Measurements from ENCODE around the gene CTNNA2. TPM values are rescaled to one million over a fixed set of nuclear protein-coding genes. Genes with fewer than 3 reads are reported as not detected.

The CTNNA2 gene
- total RNA-seq, 1 experiment from 2014 or later = 0.10 TPM

DNA sequence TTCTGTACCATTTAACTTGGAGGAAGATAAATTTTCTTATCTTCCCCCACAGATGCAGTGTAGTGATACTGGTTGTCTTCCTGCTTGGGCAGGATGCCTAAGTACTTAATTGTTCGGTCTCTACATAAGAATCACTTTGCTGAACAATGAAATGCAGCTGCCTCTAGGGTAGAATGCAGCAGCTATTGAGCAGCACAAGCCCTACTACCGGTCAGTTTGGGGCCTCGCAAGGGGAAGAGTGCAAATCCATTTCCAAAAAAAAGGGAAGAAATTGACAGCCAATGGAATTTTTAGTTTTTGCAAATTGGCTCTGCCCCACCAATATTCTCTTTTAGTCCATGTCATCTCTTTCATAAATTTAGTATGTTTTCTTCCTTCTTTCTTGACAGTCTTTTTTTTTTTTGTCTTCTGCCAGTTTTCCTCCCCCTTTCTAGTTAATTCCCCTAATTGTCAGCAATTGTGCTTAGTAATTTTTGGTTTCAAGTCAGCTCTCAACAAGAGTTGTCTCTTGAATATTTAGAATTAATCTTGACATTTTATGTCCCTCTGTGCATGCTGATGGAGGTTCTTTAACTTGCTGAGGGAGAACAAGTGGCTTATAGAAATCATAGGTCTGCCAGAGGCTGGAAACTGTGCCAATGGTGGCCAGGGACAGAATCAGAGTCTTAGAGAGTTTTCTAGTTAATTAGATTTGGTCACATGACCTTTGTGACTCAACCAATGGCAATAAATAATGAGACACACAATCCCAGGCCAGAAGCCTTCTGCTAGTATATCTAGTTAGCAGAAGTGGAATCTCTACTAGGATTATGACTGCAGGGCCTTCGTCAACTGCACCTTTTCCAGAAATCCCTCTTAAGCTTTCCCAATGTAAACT, 270.0 kb downstream of the CTNNA2 start:
- no peak for DNase-seq (ENCODE audit: low spot score)

DNA sequence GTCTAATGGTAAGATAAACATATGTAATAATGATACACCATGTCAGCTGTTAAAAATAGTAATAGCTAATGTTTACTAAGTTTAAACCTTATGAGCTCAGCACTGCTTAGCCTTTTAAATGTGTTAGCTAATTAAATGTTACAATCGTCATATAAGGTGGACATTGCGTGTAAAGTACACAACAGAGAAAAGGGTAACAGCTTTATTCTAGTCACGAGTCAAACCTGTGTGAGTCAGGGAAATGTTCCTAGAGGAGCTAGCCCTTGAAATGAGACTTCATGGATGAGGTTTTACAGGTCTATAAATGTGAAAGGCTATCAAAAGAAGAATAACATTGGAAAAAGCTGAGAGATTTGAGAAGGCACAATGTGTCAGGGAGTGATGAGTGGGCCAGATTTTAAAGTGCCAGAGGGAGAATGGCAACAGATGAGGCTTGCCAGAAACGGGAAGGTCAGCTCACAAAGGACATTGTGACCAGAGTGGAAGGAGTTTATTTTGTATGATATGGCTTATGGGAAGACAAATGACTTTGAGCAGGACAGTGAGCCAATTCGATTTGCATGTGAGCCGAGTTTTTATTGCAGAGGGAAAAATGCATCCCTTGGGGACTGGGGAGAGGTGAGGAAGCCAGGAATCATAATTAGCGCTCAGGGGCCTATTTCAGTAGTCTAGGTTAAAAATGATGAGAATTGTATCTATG, 276.3 kb downstream of the CTNNA2 start:
- no peak for DNase-seq (ENCODE audit: low spot score)

DNA sequence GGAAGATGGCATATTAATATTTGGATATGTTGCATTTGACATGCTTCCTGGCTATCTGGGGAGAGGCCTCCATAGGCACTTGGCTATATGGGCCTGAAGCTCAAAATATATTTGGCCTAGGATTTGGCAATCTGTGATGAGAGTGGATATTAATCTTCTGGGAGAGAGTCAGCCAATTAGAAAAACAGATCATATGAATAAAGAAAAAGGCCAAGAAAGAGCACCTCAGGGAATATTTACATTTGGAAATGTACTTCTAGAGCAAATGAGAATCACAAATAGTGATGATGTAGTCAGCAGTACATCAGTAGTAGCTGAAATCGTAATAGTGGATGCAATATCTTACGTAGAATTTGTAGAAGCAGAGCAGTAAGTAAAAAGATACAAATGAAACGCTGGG, 277.0 kb downstream of the CTNNA2 start:
- no peak for DNase-seq (ENCODE audit: low spot score)

DNA sequence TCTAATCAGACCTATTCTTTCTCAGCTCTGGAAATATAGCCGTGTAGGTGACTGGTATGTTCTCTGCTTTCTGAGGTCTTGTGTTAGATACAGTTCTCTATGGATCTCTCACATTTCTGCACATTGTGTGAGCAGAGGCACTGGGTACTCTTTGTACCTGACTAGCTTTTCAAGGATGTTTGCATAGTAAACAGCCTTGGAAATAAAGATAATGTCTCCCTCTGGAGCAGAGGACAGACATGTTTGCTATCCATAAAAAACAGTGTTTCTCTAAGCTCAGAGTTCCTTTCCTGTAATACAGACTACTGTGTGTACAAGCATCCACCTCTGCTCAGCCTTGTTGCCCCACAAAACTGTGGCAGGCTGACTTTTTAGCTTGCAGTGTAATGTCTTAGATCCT, 279.2 kb downstream of the CTNNA2 start:
- DNase-seq (ENCODE audit: low spot score) = no peak

DNA sequence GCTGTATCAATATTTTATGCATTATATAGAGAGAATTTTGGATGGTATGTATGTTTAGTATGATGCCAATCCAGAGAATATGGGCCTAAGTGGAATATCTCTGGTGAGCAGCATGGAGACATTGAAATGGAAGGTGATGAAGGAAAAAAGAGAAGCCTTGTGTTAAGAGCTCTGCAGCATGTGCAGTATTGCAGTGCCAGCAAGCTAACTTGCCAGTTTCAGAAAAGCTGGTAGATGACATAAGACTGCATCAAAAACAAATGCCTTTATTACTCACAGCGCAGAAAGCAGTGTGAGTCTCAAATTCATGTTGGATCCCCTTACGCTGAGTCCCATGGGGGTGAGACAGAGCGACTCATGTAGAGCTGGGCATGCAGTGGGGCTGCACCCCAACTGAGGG, 280.2 kb downstream of the CTNNA2 start:
- no peak for DNase-seq (ENCODE audit: low spot score)

DNA sequence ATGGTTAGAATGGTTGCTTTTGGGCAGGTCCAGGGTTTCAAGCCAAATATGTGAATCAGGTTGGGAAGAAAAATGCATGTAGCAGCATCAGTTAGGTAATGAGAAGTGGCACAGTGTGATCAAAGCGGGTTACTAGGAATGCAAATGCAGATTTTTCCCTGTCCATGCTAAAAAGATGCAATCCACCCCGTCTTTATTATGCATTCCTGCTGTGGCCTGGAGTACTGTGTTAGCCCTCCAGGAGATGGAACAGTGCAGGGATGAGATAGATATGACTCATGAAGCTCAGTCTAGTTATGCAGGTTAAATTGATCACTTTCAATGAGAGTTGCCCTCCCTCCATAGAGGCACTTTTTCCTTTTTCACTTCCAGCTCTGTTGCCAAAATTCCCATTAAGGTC, 283.8 kb downstream of the CTNNA2 start:
- no peak for DNase-seq (ENCODE audit: low spot score)

DNA sequence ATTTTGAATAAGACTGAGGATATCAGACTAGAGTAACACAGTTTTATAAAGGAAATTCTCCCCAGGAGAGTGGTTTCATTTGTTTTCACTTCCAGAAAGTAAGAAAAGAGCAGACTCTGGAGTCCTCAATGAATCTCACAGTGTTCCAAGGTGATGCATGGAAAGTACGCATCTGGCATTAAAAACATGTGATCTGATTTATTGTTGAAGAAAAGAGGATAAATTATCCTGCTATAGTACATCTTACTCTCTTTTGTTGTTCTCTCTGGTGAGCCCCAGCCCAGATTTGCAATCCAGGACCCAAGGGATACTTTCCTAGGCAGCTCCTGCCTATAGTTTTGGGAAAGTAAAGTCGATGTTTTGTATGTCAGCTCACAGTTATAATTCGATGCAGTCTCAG, 285.9 kb downstream of the CTNNA2 start:
- no peak for DNase-seq (ENCODE audit: low spot score)

DNA sequence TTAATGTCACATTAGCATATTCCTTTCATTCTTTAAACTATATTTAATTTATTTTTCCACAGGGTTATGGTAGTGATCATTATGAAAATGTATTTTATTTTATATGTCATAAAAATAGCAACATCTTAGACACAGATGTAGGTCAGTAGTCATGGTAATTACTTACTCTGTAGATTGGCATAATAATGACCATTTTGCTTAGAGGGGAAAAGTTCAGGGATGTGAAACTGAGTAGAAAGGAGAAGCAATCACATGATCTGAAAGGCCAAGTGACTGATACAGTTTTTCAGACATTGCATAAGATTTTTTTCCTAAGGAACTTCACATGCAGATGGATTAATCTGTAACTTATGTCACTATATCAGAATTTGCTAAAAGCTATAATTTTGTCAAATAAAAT, 286.9 kb downstream of the CTNNA2 start:
- no peak for DNase-seq (ENCODE audit: low spot score)

DNA sequence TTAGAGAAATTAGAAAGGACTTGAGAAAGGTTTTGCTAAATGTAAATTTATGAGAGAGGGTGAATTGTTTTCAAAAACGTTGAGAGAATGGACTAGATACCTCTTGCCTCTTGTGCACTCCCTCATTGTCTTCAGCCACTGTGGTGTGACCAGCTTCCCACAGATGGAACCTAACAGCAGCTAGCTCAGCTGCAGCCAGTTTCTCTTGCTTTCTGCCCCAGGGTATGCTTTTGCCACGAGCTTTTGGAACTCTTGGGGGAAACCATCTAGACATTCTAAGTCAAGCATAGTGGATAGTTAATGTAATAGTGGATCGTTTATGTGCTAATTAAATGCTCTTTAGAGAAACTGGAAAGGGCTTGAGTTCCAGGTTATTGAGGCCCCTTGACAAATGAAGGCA, 288.2 kb downstream of the CTNNA2 start:
- no peak for DNase-seq (ENCODE audit: low spot score)

DNA sequence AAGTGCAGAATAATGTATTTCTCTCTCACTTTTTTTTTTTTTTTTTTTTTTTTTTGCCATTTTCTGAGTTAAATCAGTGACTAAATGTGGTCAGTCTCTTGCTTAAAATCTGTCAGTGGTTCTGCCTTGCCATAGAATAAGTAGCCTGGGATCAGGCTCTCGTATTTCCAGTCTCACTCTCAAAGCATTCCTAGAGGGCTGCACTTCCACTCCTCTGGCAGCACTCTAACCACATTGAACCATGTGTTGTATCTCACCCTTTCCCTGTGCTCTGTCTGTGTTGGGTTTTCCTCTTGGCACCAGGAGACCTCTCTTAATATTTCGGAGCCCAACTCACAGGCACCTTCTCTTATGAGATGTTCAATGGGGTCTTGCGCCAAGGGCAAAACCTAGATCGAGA, 304.4 kb downstream of the CTNNA2 start:
- DNase-seq (ENCODE audit: low spot score) = no peak

DNA sequence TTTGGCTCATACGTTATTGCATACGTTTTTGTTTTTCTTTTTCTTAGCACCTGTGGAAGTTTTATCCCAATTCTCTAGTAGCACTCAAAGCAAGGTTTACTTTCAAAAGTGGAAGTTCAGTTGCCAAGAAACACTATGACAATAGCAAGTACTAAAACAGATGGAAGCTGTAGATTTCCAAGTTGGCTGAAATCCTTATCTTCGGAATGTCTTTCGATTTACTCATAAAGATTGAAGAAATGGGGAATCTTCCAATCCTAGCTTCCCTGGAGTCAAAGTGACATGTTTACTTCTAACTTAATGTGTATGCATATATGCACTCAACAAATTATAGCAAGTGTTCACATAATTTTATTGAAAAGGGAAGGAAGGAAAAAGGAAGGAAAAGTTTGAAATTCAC, 307.4 kb downstream of the CTNNA2 start:
- no peak for DNase-seq (ENCODE audit: low spot score)

DNA sequence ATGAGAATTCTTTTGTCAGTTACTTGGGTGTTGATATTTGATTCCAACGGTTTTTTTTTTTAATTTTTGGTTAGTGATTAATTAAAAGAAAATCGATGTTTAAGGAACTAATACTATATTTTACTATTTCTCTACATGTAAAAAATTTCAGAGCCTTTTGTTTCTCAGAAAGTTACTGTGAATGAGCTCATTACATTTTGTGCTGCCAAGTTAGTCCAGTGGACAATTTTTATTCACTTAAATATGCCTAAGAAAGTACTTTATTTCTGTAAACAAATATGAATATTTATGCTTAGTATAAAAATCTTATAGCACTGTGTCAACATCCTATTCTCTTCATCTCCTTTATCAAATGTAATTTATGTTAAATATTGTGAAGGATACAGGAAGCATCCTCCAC, 309.3 kb downstream of the CTNNA2 start:
- DNase-seq (ENCODE audit: low spot score) = no peak

DNA sequence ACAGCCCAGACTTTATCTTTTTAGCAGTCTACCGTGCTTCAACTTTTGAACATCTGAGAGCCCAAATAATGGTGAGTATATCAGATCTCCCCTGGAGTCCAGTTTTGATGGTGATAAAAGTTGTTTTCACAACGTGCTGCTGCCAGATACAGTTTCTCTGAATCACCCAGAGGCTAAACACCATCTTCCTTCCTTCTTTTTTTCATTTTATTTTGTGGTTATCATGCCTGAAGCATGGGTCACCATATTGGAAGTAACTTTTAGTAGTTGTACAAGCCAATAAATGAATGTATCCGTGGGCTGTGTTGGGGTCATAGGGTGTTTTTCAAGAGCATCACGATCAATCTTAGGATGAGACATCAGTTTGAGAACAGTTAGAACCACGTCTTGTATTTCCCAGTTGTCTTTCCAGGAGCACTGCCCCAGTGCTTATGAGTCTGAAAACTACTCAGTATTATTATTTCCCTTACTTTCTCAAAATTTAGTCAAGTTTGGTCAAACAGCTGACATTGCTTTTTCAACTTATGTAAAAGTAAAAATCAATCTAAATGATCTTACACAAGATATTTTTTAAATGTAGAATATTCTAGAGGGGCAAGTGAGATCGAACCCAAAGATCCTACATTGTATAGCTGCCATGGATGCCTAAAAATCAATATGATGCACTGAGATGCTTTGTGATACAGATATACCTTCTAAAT, 311.4 kb downstream of the CTNNA2 start:
- no peak for DNase-seq (ENCODE audit: low spot score)

DNA sequence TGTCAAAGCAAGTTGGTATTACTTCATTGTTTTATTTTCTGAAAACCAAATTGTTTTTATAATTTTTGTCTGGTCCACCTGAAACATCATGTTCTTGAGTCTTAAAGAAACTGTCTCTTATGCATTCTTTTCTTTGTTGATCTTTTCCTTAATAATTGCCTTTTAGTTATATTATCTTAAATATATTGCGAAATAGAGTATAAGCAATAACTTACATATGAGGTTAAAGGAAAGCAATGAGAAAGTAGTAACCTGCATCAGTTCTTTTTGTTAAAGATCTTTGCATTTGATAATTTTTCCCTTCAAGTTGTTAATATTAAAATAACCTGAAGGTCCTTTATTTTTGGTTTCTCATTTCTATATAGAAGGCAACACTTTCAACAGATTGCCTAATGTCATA, 315.0 kb downstream of the CTNNA2 start:
- no peak for DNase-seq (ENCODE audit: low spot score)

DNA sequence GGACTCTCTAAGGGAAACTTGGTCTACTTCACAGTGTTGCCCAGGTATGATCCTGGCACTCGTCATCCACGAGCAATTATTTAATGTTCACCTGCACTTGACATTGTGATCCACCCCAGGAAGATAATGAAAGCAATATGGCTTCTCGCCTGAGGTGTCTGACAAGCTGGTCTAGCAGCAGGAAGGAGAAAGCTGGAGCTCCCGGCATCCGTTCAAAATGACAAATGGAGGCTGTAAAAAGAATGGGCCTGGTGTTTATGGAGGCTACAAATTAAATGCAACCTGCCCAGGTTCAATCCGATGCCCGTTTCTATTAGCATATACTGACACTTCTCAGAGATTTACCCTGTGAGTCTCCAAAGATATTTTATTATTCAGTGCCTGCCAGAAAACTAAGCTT, 317.6 kb downstream of the CTNNA2 start:
- DNase-seq (ENCODE audit: low spot score) = no peak

DNA sequence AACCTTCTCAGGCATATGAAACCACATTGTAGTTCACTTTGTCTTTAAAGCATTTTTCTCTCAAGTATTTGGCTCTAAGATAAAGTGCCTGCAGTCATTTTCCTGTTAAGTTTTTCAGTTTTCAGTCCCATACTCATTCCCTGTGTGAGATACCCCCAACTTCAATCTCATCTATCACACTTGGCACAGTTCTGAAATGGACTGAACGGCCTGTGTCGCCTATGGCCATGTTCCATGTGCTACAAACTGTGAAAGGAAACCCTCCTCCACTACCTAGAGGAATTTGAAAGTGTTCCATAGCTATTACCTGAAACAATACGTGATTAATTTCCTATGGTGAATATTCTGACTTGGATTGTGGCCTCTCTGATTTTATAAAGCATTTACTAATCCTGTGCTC, 319.1 kb downstream of the CTNNA2 start:
- no peak for DNase-seq (ENCODE audit: low spot score)

DNA sequence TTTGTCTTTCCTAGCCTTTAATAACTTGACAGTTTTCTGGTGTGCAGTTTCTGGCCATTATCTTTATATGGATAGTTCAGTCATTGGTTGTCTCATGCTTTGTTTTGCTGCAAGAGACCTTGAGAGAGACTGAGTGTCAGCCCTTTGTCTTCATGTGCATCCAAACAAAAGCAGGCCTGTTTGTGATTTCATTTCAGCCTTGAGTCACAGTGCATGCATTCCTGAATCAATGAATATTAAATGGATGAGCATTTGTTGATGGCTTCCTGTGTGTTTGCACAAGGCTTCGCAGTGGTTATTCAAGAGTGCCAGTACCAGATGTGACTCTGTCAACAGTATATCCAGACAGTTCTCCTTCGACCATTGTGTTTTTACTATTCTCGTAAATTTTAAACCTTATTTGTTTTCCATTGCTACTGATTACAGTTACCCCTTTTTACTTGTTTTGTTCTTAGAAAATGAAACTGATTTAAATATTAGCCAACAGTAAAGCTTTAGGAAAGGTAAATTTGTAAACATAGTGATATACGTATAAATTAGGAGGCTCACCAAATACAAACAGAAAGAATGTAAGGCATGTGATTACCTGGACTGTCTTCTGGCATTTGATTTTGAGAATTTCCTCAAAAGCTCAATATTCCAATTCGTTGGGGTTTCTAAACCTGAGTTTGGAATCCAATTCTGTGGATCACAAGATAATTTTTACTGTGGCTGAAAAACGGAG, 319.8 kb downstream of the CTNNA2 start:
- DNase-seq (ENCODE audit: low spot score) = no peak

DNA sequence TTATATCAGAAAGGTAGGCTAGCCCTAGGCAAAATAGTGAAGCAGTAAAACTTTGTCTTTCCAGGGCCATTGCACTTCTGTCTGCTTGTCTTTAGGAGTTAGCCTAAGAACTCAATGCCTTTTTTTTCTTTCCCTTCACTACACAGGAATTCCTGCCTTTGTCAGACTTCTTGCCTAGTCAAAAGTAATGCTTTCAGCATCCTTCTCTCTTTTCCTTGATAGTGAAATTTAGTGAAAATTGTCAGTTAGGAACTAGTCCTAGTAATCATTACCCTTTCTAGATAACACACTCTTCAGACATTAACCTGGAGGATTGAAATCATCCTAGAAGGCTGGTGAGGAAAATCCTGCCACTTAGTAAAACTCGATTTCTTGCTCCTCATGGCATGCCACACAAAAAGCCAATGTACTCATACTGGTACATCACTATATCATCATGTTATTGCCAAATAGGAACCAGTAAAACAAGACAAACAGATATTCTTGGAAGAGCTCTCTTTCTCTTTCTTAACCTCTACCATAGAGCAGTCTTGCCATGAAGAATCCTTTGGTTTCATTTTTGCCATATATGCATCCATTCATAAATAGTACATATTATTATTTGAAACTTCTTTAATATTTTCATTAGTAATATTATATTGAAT, 320.5 kb downstream of the CTNNA2 start:
- no peak for DNase-seq (ENCODE audit: low spot score)

DNA sequence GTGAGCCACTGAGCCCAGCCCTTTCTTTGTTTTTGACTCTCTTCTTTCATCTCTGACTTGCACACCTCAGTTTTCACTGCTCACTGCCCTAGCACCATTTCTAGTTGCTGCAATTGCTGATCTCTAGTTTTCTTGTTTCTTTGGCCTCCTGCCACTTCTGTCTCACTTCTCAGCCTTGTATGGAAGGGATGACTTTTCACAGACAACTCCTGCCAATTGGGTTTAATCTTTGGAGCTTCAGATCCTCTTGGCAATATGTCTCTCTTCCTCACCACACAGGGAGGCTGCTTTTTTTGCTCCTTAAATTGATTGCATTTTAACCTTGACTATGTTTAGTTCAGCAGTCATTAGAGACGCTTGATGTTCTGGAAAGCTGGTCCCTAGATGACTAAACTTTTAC, 323.1 kb downstream of the CTNNA2 start:
- no peak for DNase-seq (ENCODE audit: low spot score)

DNA sequence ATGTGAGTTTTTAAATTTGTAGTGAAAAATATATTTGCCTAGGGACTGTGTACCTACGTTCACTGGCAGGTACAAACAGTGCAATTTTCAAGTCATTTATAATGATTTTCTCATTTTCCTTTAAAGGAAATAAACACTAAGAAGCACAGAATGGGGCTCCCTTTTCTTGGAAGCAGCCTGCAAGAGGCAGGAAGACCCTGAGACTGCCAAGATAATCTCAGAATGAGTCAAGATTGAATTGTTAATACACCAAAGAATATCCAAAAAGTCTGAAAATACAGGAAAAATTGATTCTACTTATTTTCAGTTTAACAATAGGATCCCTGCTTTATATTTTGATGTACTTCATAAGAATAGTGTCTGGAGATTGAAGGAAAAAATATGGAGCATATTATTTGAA, 331.2 kb downstream of the CTNNA2 start:
- DNase-seq (ENCODE audit: low spot score) = no peak

DNA sequence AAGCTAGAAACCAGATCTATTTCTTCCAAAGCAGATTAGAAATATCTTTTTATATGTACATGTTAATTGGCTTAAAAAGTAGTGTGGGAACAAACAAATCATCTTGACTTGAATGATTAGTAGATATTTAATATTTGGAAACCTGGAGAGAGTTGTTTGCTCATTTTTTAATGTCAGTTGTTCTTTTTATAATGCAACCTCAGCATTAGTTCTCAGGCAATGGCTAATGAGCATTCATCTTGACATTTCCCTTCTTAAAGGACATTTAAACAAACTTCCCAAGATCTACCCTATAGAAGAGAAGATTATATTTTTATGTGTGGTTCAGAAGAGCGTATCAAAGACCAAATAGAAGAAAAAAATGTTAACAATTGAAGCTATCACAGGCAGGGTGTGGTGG, 334.0 kb downstream of the CTNNA2 start:
- DNase-seq (ENCODE audit: low spot score) = no peak

Data from HT-29 (cell line).